ENCODE measurements around the gene PRKCE.
"Not testable (repeated sequence)": the region's sequence is repeated elsewhere in the genome, so short reads cannot be mapped to it uniquely, and the experiment has no call there.

PRKCE gene

GRCh38 chr2:45699032-45699658 is 47.7 kb downstream of the PRKCE start:
- DNase-seq (ENCODE audit: low read depth) = no peak

GRCh38 chr2:45700407-45701013 is 49.0 kb downstream of the PRKCE start:
- DNase-seq (ENCODE audit: low read depth) = no peak

- DNase-seq (ENCODE audit: low read depth) = no peak
Observed at GRCh38 chr2:45705233-45705632, 53.8 kb downstream of the PRKCE start.

- DNase-seq (ENCODE audit: low read depth) = no peak
Observed at GRCh38 chr2:45706033-45706432, 54.6 kb downstream of the PRKCE start.

GRCh38 chr2:45707006-45707405 is 55.5 kb downstream of the PRKCE start:
- no peak for DNase-seq (ENCODE audit: low read depth)

GRCh38 chr2:45707661-45708060 is 56.2 kb downstream of the PRKCE start:
- DNase-seq (ENCODE audit: low read depth) = no peak

- DNase-seq (ENCODE audit: low read depth) = no peak
Observed at GRCh38 chr2:45708501-45708900, 57.0 kb downstream of the PRKCE start.

- DNase-seq (ENCODE audit: low read depth) = no peak
Observed at GRCh38 chr2:45709137-45709536, 57.7 kb downstream of the PRKCE start.

- no peak for DNase-seq (ENCODE audit: low read depth)
Observed at GRCh38 chr2:45710468-45710867, 59.0 kb downstream of the PRKCE start.

- no peak for DNase-seq (ENCODE audit: low read depth)
Observed at GRCh38 chr2:45711224-45711623, 59.7 kb downstream of the PRKCE start.

GRCh38 chr2:45712570-45712969 is 61.1 kb downstream of the PRKCE start:
- no peak for DNase-seq (ENCODE audit: low read depth)

- no peak for DNase-seq (ENCODE audit: low read depth)
Observed at GRCh38 chr2:45713136-45713535, 61.7 kb downstream of the PRKCE start.

GRCh38 chr2:45713591-45713990 is 62.1 kb downstream of the PRKCE start:
- no peak for DNase-seq (ENCODE audit: low read depth)

GRCh38 chr2:45714679-45715078 is 63.2 kb downstream of the PRKCE start:
- no peak for DNase-seq (ENCODE audit: low read depth)

GRCh38 chr2:45715601-45716379 is 64.3 kb downstream of the PRKCE start:
- DNase-seq (ENCODE audit: low read depth) = no peak

- not testable (repeated sequence) for DNase-seq (ENCODE audit: low read depth)
Observed at GRCh38 chr2:45716432-45716831, 65.0 kb downstream of the PRKCE start.

GRCh38 chr2:45716915-45717314 is 65.4 kb downstream of the PRKCE start:
- no peak for DNase-seq (ENCODE audit: low read depth)

GRCh38 chr2:45720210-45720609 is 68.7 kb downstream of the PRKCE start:
- no peak for DNase-seq (ENCODE audit: low read depth)

GRCh38 chr2:45721150-45721549 is 69.7 kb downstream of the PRKCE start:
- no peak for DNase-seq (ENCODE audit: low read depth)

- DNase-seq (ENCODE audit: low read depth) = no peak
Observed at GRCh38 chr2:45722477-45722876, 71.0 kb downstream of the PRKCE start.

GRCh38 chr2:45723857-45724256 is 72.4 kb downstream of the PRKCE start:
- no peak for DNase-seq (ENCODE audit: low read depth)

GRCh38 chr2:45724335-45724734 is 72.9 kb downstream of the PRKCE start:
- no peak for DNase-seq (ENCODE audit: low read depth)

GRCh38 chr2:45725731-45726130 is 74.3 kb downstream of the PRKCE start:
- DNase-seq (ENCODE audit: low read depth) = no peak
